ENCODE data around the gene GRIK1.

Gene GRIK1

DNA sequence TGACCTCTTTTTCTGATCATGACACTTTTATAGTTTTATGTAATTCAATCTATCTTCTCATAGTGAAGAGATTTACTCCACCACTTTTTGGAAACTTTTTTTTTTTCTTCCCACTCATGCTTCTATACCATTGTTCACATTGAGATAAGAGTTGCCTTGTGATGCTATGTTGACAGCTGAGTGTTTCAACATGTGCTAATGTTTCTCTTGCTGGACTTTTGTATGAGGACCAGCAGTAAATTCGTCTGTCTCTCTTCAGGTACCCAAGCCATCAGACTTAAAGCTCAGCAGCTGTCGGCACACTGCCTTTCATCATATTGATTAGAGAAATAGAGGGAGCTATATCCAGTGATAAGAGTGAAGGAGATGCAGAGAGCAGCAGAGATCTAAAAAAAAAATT is 227.0 kb downstream of the GRIK1 start:
- no peak for DNase-seq

DNA sequence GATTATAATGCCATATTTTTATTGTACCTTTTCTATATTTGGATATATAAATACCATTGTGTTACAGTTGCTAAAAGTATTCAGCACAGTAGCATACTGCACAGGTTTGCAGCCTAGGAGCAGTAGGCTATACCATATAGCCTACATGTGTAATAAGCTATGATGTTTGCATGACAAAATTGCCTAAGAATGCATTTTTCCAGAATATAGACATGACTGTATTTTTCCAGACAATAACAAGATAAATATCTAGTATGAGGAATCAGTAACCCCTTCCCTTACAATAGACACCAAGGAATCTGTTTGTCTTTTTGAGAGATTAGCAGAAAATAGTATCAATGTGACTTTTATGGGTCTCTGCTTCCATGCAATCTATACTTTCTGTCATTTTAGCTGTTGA is 228.6 kb downstream of the GRIK1 start:
- no peak for DNase-seq

DNA sequence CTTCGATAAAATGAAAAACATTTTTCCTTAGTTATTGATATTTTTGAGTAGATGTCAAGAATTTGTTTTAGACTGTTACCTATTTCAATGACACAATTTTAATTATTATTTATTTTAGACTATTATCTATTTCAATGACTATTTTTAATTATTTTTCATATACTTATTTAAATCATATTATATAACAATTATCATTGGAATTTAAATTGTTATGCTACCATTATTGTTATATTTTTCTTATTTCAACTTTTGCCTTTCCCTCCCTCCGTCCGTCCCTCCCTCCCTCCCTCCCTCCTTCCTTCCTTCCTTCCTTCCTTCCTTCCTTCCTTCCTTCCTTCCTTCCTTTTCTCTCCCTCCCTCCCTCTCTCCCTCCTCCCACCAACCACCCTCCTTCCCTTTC is 229.3 kb downstream of the GRIK1 start:
- DNase-seq = no peak

DNA sequence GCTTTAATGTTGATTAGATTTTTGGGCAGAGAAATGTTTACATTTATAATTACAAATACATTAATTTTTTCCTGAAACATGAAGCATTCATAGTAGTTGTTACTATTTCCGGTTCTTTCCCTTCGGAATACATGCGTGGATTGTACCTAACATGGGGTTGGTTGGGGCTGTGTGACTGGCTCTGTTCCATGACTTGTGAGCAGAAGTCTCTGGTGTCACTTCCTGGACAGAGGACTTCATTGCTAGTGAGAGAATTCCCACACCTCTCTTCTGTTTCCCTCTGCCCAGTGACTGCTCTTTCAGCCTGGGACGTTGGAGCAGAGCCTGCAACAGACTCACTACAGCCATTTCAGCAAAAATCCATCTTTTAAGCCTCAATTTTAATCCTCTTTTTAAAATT is 231.4 kb downstream of the GRIK1 start:
- no peak for DNase-seq

DNA sequence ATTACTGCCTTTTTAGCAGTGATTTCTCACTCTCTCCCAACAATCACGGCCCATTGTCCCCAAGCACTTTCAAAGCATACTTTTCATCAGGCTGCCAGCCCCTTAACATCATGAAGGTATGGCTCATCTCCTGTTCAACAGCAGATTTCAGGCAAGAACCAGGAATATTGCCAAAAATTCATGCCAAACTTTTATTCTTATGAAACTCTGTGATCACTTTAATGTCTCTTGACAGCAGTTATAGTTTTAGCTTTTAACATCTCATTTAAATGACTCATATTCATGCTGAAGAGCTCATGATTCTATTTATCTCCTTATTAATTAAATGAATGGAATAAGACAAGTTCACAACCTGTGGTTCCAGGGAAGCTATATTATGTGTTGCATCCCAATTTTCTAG is 235.1 kb downstream of the GRIK1 start:
- no peak for DNase-seq

DNA sequence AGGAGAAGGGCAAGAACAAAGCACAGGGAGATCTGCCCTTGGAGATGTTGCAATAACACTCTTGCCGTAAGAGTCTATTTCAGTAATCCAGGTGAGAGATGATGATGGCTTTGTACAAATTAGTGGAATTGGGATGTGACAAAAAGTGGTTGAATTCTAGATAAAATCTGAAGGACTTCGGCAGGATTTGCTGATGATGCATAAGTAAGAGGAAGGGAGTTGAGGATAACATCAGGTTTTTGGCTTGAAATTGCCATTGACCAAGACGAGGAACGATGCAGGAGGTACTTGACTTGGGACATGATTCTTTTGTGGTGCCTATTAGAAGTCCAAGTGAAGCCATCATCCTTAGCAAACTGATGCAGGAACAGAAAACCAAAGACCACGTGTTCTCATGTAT is 238.1 kb downstream of the GRIK1 start:
- no peak for DNase-seq

DNA sequence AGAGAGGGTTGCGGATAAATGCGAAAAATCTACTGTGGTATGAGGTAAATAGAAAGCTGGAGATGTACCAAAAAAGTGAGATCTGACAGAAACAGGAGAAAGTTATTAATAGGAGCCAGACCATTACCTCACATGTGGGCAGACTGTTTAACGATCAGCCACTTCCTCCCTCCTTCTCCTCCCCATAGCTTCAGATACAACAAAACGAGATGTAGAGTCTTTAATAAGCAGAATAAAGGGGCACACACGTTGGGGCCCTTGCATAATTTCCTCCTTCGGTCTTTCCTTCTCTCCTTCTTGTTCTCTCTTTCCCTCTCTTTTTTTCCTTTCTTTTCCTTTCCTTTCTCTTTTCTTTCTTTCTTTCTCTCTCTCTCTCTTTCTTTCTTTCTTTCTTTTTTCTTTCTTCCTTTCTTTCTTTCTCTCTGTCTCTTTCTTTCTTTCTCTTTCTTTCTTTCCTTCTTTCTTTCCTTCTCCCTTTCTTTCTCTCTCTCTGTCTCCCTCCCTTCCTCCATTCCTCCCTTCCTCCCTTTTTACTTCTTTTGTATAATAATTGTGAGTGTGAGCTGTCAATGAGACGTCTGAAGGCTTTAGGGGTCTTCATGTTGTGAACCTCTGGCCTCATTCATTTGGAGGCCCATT is 242.1 kb downstream of the GRIK1 start:
- DNase-seq = no peak

DNA sequence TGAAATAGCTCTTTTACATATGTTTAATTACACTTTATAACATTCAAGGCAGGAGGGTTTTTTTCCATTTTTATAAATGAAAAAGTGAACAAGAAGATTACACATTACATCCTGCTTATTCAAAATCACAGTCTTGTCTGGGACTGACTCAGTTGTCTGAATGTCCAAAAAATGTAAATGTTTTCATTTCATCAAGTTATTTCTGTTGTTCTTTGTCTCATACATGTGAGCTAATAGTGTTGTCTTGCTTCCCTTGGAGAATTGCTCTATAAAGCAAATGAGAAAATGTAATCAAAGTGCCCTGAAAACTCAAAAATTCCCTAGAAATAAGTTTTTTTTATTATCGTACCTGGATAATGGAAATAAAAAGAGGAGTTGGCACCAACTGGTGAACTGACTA is 242.9 kb downstream of the GRIK1 start:
- no peak for DNase-seq

DNA sequence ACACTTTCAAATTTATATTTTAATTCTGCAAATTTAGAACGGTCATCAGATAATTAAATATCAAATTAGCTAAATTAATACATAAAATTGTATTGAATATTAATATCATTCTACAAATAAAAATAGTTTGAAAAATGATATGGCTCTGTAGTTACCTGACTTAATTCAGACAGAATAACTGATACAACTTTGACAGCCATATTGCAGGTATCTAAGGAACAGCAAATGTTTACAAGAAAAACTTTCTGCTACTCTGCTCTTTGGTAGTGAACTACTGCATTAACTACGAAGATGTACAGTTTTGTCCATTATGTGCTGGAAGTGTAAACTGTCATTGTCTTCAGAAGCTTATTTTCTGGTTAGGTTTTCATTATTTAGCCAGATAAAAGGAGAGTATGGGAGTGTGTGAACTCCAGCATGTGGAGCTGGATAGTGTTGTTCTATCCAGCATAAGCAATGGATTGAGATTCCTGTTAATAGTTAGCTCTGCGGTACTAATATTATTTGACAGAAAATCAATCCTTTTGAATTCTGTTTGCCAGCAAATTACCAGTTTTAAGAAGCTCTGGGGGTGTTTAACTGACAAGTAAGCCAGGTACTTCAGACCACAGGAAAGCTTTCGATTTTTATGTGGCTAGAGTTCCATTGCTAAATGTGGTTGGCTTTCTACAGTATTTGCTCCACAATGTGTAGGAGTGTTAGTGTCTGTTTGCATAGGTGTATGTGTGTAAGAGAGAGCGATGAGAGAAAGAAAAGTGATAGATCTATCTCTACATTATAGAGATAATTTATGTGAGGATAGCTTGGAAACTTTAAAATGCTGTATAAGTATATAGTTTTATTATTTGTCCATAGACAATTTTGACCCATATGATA is 247.9 kb downstream of the GRIK1 start:
- no peak for DNase-seq

DNA sequence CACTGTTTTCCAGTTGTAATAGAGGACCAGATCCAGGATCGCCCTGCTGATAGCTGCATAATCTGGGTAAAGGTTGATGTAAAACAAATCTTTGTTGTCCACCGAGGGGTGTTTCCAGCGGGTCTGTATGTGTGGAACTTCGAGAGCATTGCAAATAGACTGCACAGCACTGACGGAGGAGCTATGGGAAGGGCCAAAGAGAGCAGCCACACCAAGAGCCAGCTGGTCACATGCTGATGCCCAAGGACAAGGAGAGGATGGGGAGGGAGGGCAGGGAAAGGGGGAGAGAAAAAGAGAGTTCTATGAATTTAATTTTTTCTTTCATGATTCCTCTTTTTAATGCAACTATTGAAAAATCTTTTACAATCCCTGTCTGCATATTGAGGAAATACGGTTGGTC is 250.0 kb downstream of the GRIK1 start:
- no peak for DNase-seq

DNA sequence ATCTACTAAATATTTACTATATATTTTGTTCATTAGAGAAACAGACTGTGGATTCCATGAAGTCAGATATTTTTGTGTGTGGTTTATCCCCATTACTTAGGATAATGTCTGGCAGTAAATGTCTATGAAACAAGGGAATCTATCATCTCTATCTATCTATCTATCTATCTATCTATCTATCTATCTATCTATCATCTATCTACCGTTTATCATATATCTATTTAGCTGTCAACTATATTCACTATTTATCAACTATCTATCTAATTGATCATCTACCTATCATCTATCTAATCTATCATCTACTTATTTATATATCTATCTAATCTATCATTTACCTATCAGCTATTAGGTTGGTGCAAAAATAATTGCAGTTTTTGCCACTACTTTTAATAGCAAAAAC is 255.7 kb downstream of the GRIK1 start:
- no peak for DNase-seq

DNA sequence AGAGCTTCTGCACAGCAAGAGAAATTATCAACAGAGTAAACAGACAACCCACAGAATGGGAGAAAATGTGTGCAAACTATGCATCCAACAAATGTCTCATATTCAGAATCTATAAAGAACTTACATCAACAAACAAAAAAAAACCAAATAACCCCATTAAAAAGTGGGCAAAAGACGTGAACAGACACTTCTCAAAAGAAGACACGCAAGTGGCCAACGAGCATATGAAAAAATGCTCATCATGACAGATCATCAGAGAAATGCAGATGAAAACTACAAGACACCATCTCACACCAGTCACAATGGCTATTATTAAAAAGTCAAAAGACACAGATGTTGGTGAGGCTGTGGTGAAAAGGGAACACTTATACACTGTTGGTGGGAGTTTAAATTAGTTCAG is 257.0 kb downstream of the GRIK1 start:
- no peak for DNase-seq

DNA sequence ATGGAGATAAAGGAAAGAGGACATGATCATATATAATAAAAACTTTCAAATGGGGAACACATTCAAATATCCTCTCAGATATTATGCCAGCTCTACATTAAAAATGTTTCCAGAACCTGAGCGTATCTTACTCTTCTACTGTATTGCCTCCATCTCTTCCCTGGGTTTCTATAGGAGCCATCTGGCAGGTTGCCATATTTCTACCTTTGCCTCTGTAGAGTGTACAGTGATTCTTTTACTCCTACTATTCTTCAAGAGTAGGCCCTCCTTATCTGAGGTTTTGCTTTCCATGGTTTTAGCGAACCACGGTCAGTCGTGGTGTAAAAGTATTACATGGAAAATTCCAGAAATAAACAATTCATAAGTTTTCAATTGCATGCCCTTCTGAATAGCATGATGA is 259.5 kb downstream of the GRIK1 start:
- DNase-seq = no peak

DNA sequence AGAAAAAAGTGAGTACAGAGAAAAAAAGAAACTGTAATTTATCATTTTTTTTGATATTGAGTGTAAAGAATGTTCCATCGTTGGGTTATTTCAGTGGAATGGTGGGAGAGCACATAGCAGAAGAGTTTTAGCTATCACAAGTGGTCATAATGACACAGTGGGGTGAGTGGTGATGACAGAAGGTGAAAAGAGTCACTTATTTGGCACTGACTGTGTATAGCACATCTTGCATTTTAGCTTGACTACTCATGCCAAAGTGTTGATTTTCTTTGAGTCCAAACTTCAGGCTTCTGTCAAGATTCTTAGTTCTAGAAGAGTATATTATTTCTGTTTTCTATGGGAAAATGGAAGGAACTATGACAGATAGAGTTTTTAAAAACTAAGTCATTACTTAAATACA is 261.2 kb downstream of the GRIK1 start:
- no peak for DNase-seq

DNA sequence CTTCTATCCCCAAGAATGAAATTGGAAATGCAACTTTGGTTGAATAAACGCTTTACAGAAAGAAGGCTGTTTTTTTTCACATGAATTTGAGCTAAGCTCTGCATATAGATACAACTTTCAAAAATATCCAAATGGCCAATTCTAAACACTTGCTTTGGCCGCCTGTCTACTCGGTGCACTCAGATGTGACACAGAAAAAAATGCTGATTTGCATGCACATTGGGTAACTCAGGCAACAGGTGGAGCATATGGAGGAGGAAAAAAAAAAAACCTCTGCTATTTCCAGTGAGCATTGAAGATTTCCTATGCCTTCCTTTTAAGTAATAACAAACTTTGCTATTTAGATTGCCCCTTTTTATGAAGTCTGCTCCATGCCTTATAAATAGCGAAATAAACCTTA is 262.5 kb downstream of the GRIK1 start:
- DNase-seq = no peak

DNA sequence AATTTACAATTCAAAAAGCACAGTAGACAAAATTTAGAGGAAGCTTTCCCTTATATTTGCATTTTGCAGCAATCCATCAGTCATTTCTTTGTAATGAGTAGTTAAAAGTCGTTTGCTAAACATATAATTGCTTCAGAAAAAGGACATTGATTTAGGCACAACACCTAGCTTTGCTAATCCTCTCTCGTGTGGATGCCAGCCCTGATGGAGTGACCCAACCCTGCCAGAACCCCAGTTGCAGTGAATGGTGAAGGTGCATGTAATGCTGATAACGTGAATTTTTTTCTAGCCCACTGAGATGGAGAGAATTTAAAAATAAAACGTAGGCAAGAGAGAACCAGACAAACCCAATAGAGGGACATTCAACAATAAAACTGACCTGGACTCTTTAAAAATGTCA is 263.4 kb downstream of the GRIK1 start:
- DNase-seq = no peak

DNA sequence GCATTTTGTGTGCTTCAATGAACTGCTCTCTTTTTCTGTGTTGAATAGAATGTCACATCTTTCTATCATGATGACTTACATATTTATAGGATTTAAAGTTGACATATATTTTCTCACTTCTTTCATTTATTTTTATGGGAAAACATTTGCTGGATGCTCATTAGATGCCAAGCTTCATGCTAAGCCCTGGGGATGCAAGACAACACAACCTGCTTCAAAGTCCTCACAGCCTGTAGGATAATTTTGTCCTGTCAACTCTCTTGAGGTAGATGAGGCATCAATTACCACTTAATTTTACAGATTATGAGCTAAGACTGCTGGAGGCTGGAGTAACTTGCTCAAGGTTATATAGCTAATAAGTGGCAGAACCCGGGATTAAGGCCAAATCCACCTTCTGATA is 264.3 kb downstream of the GRIK1 start:
- no peak for DNase-seq

DNA sequence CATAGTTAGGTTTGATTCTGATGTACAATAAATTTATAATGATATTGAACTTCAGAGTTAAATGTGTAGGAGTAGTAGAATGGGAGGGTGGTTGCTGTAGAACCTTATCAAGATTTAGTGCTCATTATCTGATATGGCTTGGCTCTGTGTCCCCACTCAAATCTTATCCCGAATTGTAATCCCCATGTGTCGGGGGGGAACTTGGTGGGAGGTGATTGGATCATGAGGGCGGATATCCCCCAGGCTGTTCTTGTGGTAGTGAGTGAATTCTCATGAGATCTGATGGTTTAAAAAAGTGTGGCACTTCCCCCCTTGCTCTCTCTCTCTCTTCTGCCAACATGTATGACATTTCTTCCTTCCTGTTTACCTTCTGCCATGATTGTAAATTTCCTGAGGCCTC is 265.5 kb downstream of the GRIK1 start:
- no peak for DNase-seq

DNA sequence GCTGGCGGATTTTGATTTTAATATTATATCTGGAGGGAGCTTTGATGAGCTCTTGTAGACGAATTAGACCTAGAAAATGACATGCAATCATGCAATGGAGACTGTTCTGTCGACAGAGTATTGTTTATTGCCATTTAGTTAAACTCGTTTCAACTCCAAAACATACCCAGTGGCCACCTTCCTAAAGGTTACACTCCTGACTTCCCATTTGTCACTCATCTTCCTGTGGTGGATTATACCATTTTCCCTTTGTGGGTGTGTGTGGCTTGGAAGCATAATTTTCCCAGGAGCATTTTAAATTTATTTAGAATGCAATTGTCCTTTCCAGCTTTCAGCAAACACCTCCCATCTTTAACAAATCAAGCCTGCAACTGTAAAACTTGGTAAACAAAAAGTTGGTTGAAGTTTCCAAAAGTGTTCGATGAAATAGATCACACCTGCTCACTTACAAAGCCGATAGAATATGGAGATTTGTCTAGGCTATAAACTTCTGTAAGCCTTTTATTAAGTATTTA is 266.6 kb downstream of the GRIK1 start:
- DNase-seq = no peak

DNA sequence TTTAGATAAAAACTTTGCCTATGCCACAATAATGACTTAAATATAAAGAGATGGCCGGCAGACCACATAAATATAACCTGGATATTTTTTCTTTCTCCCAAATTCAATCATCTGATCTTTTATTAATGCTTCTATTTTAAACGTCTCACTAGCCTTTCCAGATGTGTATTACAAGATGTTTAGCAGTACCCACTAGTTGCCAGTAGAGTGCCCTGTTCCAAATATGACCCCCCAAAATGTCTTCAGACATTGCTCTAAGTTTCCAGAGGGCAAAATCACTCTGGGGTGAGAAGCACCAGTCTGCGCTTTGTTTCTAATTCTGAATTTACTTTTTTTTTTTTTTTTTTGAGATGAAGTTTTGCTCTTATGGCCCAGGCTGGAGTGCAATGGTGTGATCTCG is 268.1 kb downstream of the GRIK1 start:
- DNase-seq = no peak

DNA sequence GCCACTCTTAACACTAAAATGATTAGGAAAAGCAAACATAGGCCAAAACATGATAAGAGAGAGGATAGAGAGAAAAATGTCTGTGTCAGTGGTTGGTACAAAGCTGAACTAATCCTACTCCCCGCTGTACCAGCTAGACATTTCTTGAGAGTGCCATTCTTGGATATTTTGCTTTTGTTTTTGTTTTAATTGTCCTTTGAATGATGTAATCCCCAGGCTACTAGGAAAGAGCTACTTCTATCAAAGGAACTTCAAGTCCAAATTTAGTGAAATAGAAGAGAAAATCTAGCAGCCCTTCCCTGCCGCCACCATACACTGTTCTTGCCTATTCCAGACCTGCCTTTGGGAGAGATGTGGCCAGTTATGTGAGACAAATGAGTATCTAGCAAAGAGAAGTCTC is 269.6 kb downstream of the GRIK1 start:
- DNase-seq = no peak

DNA sequence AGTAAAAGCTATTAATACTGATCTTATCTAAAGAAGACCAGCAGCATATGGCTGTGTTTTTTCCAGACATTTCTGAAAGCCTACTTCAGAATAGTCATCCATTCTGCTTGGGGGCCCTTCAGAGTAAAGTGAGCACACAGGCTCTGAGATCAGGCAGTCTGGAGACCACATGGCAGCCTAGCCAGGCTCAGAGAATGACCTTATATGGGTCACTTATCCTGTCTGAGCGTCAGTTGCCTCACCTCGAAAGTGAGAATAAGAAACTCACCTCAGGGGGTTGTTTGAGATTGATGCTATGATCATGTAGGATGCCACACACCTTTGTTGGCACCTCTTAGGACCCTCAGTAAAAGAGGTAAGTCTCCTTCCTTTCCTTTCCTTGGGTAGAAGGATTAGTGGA is 270.4 kb downstream of the GRIK1 start:
- no peak for DNase-seq

DNA sequence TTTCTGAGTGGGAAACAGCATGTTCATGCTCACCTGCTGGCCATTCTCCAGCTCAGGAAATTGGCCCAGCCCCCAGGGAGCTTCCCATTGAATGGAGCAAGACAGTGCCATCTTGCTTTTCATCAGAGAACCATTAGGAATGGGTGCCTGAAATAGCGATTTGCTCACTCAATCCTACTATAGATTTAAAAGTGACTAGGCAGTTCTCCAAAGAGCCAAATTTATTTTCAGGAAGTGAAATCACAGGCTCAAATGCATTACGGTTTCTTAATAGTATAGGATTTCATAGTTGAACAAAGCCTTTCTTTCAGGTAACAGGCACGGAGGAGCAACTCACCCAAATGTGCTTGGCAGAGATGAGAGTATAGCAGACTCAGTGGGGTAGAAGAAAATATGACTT is 272.1 kb downstream of the GRIK1 start:
- DNase-seq = no peak

DNA sequence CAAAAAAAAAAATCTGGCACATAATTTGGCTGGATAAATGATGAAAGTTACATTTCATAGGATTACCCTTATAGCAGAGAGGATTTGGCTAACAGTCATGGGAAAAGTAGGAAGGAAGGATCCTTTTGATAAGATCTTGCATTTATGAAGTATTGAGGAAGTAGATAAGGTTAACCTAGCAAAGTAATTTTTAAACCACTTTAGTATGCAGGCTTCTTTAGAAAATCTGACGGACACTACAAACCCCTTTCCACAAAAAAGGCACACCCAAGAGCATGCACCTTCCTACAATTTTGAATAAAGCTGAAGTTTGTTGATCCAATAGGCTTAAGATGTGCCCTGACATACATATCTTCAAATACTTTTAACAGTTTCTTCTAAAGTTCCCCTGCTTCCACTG is 275.2 kb downstream of the GRIK1 start:
- DNase-seq = no peak
